Measurements from ENCODE around the gene UBR4.

- TF ChIP-seq EZH2 (IDR thresholded peaks at IDR 0.05; ENCODE audit: insufficient read depth, poor library complexity, severe bottlenecking) (no peak), EZH2phosphoT487 (IDR thresholded peaks at IDR 0.05; ENCODE audit: insufficient read depth, low read depth) (no peak)
These were observed 96.4 kb downstream of the UBR4 start for GRCh38 chr1:19113697-19114092.

Measured in GM23248 (cell line).